Measurements from ENCODE around the gene SNX10. TPM values are rescaled to one million over a fixed set of nuclear protein-coding genes. Genes with fewer than 3 reads are reported as not detected.

SNX10 gene
- total RNA-seq, 2 donors from 2014 or later: 1.3 to 6.7 TPM

DNA sequence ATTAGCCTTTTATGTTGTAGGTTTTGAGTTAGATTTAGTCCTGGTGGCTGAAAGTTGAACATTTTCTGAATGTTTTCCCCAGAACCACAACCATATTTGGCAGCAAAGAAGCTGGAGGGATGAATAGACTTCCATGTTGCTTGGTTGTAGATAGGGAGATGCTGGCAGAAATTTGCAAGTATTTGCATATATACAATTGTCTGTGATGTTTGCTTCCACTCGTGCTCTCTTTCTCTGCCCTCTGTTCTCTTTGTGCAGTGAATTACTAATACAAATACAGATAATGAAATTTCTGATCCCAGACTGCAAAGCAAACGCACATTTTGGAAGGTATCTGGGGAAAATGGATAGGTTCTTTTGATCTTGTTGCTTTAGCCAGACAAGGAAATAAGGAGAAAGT, 96.1 kb downstream of the SNX10 start:
- no peaks in the 10 kb centered on the region for H3K9me3 ChIP-seq
- WGBS, 2 donors: 34 to 50% methylated on average over 2 of the region's 2 CpGs
- DNase-seq: no peak
- intact Hi-C loops (cut with DNase I): loop anchor here (10.0 kb wide), 1 partner anchor 257 kb away; no protein-coding TSS in a partner anchor
- H3K27ac ChIP-seq: no peak overlapping the region
- no peaks in the 10 kb centered on the region for H3K27me3 ChIP-seq
- TF ChIP-seq POLR2A (IDR thresholded peaks at IDR 0.05) (no peak), CTCF (IDR thresholded peaks at IDR 0.05) (no peak)
- no peaks in the 10 kb centered on the region for H3K36me3 ChIP-seq (replicated peaks in 1 of 2; ENCODE audit: insufficient read depth in 1 of 2, low read depth in 2 of 2)
- ATAC-seq: no peak
- no peak overlapping the region for H3K4me3 ChIP-seq
- H3K4me1 ChIP-seq: no peaks in the 10 kb centered on the region

GRCh38 chr7:26388256-26388655, 96.6 kb downstream of the SNX10 start:
- no peaks in the 10 kb centered on the region for H3K4me1 ChIP-seq
- H3K9me3 ChIP-seq: no peaks in the 10 kb centered on the region
- no peak overlapping the region for H3K27ac ChIP-seq
- intact Hi-C loops (cut with DNase I): loop anchor here (10.0 kb wide), 1 partner anchor 257 kb away; no protein-coding TSS in a partner anchor
- no peak overlapping the region for H3K4me3 ChIP-seq
- H3K27me3 ChIP-seq: no peaks in the 10 kb centered on the region
- no peak for ATAC-seq
- no peak for DNase-seq
- TF ChIP-seq POLR2A (IDR thresholded peaks at IDR 0.05): no peak
- no peak for TF ChIP-seq CTCF (IDR thresholded peaks at IDR 0.05)
- 58 to 78% methylated on average over 4 of the region's 4 CpGs for WGBS, 2 donors
- H3K36me3 ChIP-seq (replicated peaks in 1 of 2; ENCODE audit: insufficient read depth in 1 of 2, low read depth in 2 of 2): no peaks in the 10 kb centered on the region

GRCh38 chr7:26390016-26390415, 98.4 kb downstream of the SNX10 start:
- ATAC-seq: no peak
- Histone ChIP-seq H3K4me3 (no peak overlapping the region), H3K27me3 (no peaks in the 10 kb centered on the region), H3K27ac (no peak overlapping the region), H3K4me1 (no peaks in the 10 kb centered on the region), H3K36me3 (replicated peaks in 1 of 2; ENCODE audit: insufficient read depth in 1 of 2, low read depth in 2 of 2) (no peaks in the 10 kb centered on the region), H3K9me3 (no peaks in the 10 kb centered on the region)
- WGBS, 2 donors: 79 to 98% methylated on average over 2 of the region's 2 CpGs
- intact Hi-C loops (cut with DNase I): no loop called here
- no peak for TF ChIP-seq POLR2A (IDR thresholded peaks at IDR 0.05)
- no peak for TF ChIP-seq CTCF (IDR thresholded peaks at IDR 0.05)
- DNase-seq: no peak

DNA sequence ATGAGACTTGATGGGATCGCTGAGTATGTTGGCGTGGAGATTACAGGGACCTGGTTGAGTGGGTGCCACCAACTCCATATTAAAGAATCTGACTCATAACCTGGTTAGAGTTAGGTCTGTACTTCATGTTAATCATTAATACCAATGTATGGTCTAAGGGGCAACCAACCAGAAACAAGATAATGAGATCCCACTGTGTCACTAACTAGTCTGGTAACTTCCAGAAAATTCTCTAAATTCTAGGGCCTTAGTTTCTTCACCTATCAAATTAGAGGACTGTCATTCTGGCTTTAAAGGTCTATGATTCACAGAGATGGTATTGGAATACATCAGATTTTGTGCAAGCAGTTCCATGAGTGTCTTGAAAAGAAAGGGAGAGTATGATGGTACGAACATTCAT, 102.2 kb downstream of the SNX10 start:
- H3K36me3 ChIP-seq (replicated peaks in 1 of 2; ENCODE audit: insufficient read depth in 1 of 2, low read depth in 2 of 2): no peaks in the 10 kb centered on the region
- 97 to 98% methylated on average over 3 of the region's 3 CpGs for WGBS, 2 donors
- DNase-seq (no peak), ATAC-seq (no peak)
- no peak overlapping the region for H3K27ac ChIP-seq
- intact Hi-C loops (cut with DNase I): no loop called here
- H3K4me1 ChIP-seq: peaks cover 7% of the 10 kb centered on the region
- H3K4me3 ChIP-seq: no peak overlapping the region
- H3K27me3 ChIP-seq: no peaks in the 10 kb centered on the region
- H3K9me3 ChIP-seq: no peaks in the 10 kb centered on the region
- TF ChIP-seq POLR2A (IDR thresholded peaks at IDR 0.05) (no peak), CTCF (IDR thresholded peaks at IDR 0.05) (no peak)

- peak in 3 of 4 donors; percentile 19 to 47 (median 21) for DNase-seq
- H3K27ac ChIP-seq: peak overlapping the region in 2 of 4 donors; percentile 83 to 93
- no peaks in the 10 kb centered on the region for H3K36me3 ChIP-seq (replicated peaks in 1 of 2; ENCODE audit: insufficient read depth in 1 of 2, low read depth in 2 of 2)
- no peaks in the 10 kb centered on the region for H3K9me3 ChIP-seq
- intact Hi-C loops (cut with DNase I): no loop called here
- peaks cover 20% of the 10 kb centered on the region for H3K4me1 ChIP-seq
- H3K27me3 ChIP-seq: no peaks in the 10 kb centered on the region
- WGBS, 2 donors: 50 to 52% methylated on average over 7 of the region's 7 CpGs
- H3K4me3 ChIP-seq: no peak overlapping the region
- TF ChIP-seq POLR2A (IDR thresholded peaks at IDR 0.05) (no peak), CTCF (IDR thresholded peaks at IDR 0.05) (no peak)
- no peak for ATAC-seq
These were observed 105.7 kb downstream of the SNX10 start for GRCh38 chr7:26397332-26397731.

Measured in body of pancreas (tissue), 4 donors.